CD4-positive, alpha-beta T cell (primary cell): ENCODE results near the gene AGBL4. TPM values are rescaled to one million over a fixed set of nuclear protein-coding genes. Genes with fewer than 3 reads are reported as not detected.

Experiments
- ATAC-seq: fragments of 200-7000 bp; cut with Tn5 transposase; one replicate; pipeline ENCODE4 v1.10.0; 2022; ENCODE audit warnings: mild to moderate bottlenecking; ENCODE audit not compliant: poor library complexity
- CTCF ChIA-PET: fragments of 350-600 bp; sonication (Branson Sonifier 250); formaldehyde crosslinking; loops from one replicate; lab custom pipeline; 2021; ENCODE audit warnings: antibody characterized with exemption, inconsistent platforms; lab: Charles Lee
- POLR2A ChIA-PET: fragments of 350-600 bp; sonication (Branson Sonifier 250); formaldehyde crosslinking; loops from one replicate; lab custom pipeline; 2021; ENCODE audit warnings: antibody characterized with exemption, inconsistent platforms; lab: Charles Lee
- DNase-seq, 14 experiments: peaks; one replicate each; pipeline ENCODE4 v3.0.0-alpha.2; 2013 to 2020; ENCODE audit warnings: mixed read lengths in 2 of 14
- H3K27ac ChIP-seq, 2 donors: one replicate each; pipeline versions ENCODE4 v1.5.1 to v1.7.0; 2013; ENCODE audit warnings: low read length in 2 of 2, low read depth in 1 of 2, mild to moderate bottlenecking in 1 of 2
- H3K27me3 ChIP-seq, 2 experiments: 1 replicate in 1 of 2; 2 replicates in 1 of 2; pipeline versions ENCODE4 v1.6.1 to v1.7.0; 2013; ENCODE audit warnings: low read length in 2 of 2, control low read depth in 1 of 2, mild to moderate bottlenecking in 1 of 2, moderate library complexity in 1 of 2; ENCODE audit not compliant: insufficient read depth in 2 of 2, control insufficient read depth in 1 of 2
- H3K36me3 ChIP-seq: one replicate; pipeline ENCODE4 v1.6.1; 2013; ENCODE audit warnings: low read length, control low read depth; ENCODE audit not compliant: insufficient read depth
- H3K4me1 ChIP-seq: one replicate; pipeline ENCODE4 v1.6.1; 2013; ENCODE audit warnings: low read length, control low read depth; ENCODE audit not compliant: insufficient read depth
- H3K4me3 ChIP-seq: one replicate; pipeline ENCODE4 v1.5.1; 2013; ENCODE audit warnings: mild to moderate bottlenecking, low read length, moderate library complexity
- H3K9me3 ChIP-seq, 2 experiments: 1 replicate in 1 of 2; 2 replicates in 1 of 2; pipeline versions ENCODE4 v1.6.1 to v1.7.0; 2013; ENCODE audit warnings: low read length in 2 of 2, mild to moderate bottlenecking in 2 of 2, control low read depth in 1 of 2, moderate library complexity in 1 of 2; ENCODE audit not compliant: control insufficient read depth in 1 of 2, insufficient read depth in 1 of 2
- H3K27ac Mint-ChIP-seq: one replicate; pipeline ENCODE4 v1.8.0; 2020; ENCODE audit warnings: mixed read lengths
- H3K27me3 Mint-ChIP-seq: one replicate; pipeline ENCODE4 v1.8.0; 2021; ENCODE audit warnings: mixed read lengths
- H3K36me3 Mint-ChIP-seq: one replicate; pipeline ENCODE4 v1.8.0; 2021; ENCODE audit warnings: low read depth, mixed read lengths
- H3K4me1 Mint-ChIP-seq: one replicate; pipeline ENCODE4 v1.8.0; 2021; ENCODE audit warnings: low read depth, mixed read lengths
- H3K4me3 Mint-ChIP-seq: one replicate; pipeline ENCODE4 v1.8.0; 2020; ENCODE audit warnings: mild to moderate bottlenecking, mixed read lengths
- H3K9me3 Mint-ChIP-seq: one replicate; pipeline ENCODE4 v1.8.0; 2020; ENCODE audit warnings: mixed read lengths
- CTCF ChIP-seq: fragments of 200-600 bp; IDR thresholded peaks from one replicate; pipeline ENCODE4 v1.8.0; 2022; ENCODE audit warnings: antibody characterized with exemption, mild to moderate bottlenecking
- intact Hi-C, 2 experiments: fragments of 100-400 bp; cut with DNase I in 1 of 2; cut with micrococcal nuclease in 1 of 2; formaldehyde crosslinking; loops; one replicate each; pipeline versions ENCODE4 v1.15.1 to v1.9.0; 2023 to 2025; cut with DNase I, micrococcal nuclease
- total RNA-seq, 174 experiments: library from RNA in 2 of 174; stranded (reverse) in 2 of 174; gene quantifications; one replicate each; pipeline ENCODE4 v1.2.3 and lab custom pipeline; 2021 to 2026

AGBL4 gene
- total RNA-seq, 2 experiments from 2014 or later: 0.11 TPM; not detected in 1

GRCh38 chr1:48552903-48553606 lies 1470.7 kb downstream of the AGBL4 start:
- intact Hi-C loops: no loop called here
- H3K27ac Mint-ChIP-seq: no peak overlapping the region

GRCh38 chr1:48552420-48552819 lies 1471.3 kb downstream of the AGBL4 start:
- Mint-ChIP-seq H3K9me3 (no peaks in the 10 kb centered on the region), H3K27ac (no peak overlapping the region), H3K4me1 (no peaks in the 10 kb centered on the region), H3K4me3 (no peak overlapping the region), H3K36me3 (no peaks in the 10 kb centered on the region), H3K27me3 (peaks cover 12% of the 10 kb centered on the region)
- POLR2A ChIA-PET: no interaction called here
- Histone ChIP-seq H3K9me3 (peaks cover 0 to 4% of the 10 kb centered on the region in 2 experiments), H3K36me3 (no peaks in the 10 kb centered on the region), H3K4me3 (no peak overlapping the region), H3K4me1 (no peaks in the 10 kb centered on the region), H3K27me3 (no peaks in the 10 kb centered on the region), H3K27ac (no peak overlapping the region)
- peak in 1 of 14 experiments; percentile 1 for DNase-seq
- ATAC-seq: no peak
- intact Hi-C loops: no loop called here
- CTCF ChIA-PET: no interaction called here
- TF ChIP-seq CTCF: no peak

More at GRCh38 chr1:48552903-48553606, 1470.7 kb downstream of the AGBL4 start:
- no peak overlapping the region for H3K27ac ChIP-seq
- ATAC-seq (no peak), DNase-seq (no peak)
- TF ChIP-seq CTCF: no peak
- no peak overlapping the region for H3K4me3 ChIP-seq
- no peaks in the 10 kb centered on the region for H3K36me3 ChIP-seq
- ChIA-PET POLR2A (no interaction called here), CTCF (interaction anchor here (1.5 kb wide), 1 partner anchor 10 kb away, joined by 4 read pairs; no protein-coding TSS in a partner anchor)
- peaks cover 0 to 4% of the 10 kb centered on the region in 2 experiments for H3K9me3 ChIP-seq
- H3K4me3 Mint-ChIP-seq: no peak overlapping the region
- H3K27me3 Mint-ChIP-seq: peaks cover 12% of the 10 kb centered on the region
- H3K4me1 Mint-ChIP-seq: no peaks in the 10 kb centered on the region
- no peaks in the 10 kb centered on the region for H3K36me3 Mint-ChIP-seq
- H3K27me3 ChIP-seq: no peaks in the 10 kb centered on the region
- H3K9me3 Mint-ChIP-seq: no peaks in the 10 kb centered on the region
- no peaks in the 10 kb centered on the region for H3K4me1 ChIP-seq

GRCh38 chr1:48548985-48549384 lies 1474.8 kb downstream of the AGBL4 start:
- Mint-ChIP-seq H3K4me3 (no peak overlapping the region), H3K27me3 (peaks cover 5% of the 10 kb centered on the region), H3K27ac (no peak overlapping the region), H3K36me3 (no peaks in the 10 kb centered on the region), H3K4me1 (no peaks in the 10 kb centered on the region), H3K9me3 (no peaks in the 10 kb centered on the region)
- no peak for ATAC-seq
- no peak for TF ChIP-seq CTCF
- ChIA-PET CTCF (no interaction called here), POLR2A (no interaction called here)
- DNase-seq: no peak
- Histone ChIP-seq H3K27me3 (no peaks in the 10 kb centered on the region), H3K36me3 (no peaks in the 10 kb centered on the region), H3K4me3 (no peak overlapping the region), H3K27ac (no peak overlapping the region), H3K9me3 (peaks cover 0 to 4% of the 10 kb centered on the region in 2 experiments), H3K4me1 (no peaks in the 10 kb centered on the region)
- intact Hi-C loops: no loop called here
